SK-N-SH treated with all-trans-retinoic acid at 6 μM for 48 hours (cell line): ENCODE data around the gene TSSC4.

Experiments used
- ARNTL ChIP-seq: fragments of 450-650 bp; formaldehyde crosslinking; IDR thresholded peaks from 2 replicates; pipeline ENCODE4 v1.5.0; 2020; ENCODE audit warnings: low read depth, mild to moderate bottlenecking, moderate library complexity, borderline replicate concordance
- CSRNP3 ChIP-seq: fragments of 250-450 bp; sonication (Bioruptor Pico); IDR thresholded peaks from 2 replicates; pipeline ENCODE4 v1.5.1; 2021; ENCODE audit warnings: mild to moderate bottlenecking, moderate library complexity
- TF ChIP-seq, protein P1 (sequence below): fragments of 250-450 bp; sonication (Bioruptor Pico); IDR thresholded peaks from 2 replicates; pipeline ENCODE4 v1.5.1; 2020; ENCODE audit warnings: low read depth, mild to moderate bottlenecking, moderate library complexity

DNA sequence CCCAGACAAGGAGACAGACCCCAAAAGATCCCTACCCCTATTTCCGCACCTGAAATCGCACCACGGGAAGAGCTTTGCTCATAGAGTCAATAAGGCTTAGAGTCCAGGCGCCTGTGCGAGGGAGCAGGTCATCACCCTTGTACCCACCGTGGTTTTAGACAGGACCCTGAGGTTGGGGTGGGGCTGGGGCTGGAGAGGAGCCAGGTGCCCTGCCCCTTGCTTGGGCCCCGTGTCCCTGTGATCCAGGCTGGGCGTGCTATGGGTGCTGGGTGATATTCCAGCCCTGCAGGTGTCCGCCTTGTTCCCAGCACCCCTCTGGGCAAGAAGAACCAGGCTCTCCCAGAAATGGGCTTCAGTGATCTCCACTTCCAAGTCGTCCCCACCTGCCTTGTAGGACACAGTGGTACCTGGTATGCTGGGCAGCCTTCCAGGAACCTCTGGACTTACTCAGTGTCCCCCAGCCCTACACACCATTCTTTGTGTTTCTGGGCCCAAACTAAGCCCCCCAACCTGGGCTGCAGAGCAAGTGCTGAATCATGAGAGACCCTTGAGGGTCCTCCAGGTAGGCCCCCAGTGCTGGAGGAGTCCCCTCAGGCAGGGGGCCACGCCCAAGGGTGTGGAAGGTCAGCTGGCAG is 18.9 kb upstream of the TSSC4 start:
- TF ChIP-seq, protein P1, sequence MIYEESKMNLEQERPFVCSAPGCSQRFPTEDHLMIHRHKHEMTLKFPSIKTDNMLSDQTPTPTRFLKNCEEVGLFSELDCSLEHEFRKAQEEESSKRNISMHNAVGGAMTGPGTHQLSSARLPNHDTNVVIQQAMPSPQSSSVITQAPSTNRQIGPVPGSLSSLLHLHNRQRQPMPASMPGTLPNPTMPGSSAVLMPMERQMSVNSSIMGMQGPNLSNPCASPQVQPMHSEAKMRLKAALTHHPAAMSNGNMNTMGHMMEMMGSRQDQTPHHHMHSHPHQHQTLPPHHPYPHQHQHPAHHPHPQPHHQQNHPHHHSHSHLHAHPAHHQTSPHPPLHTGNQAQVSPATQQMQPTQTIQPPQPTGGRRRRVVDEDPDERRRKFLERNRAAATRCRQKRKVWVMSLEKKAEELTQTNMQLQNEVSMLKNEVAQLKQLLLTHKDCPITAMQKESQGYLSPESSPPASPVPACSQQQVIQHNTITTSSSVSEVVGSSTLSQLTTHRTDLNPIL: no peak
- TF ChIP-seq ARNTL (CRISPR knock-in tag) (no peak), CSRNP3 (CRISPR knock-in tag) (no peak)
